ENCODE measurements around the gene PNN.

Gene PNN

DNA sequence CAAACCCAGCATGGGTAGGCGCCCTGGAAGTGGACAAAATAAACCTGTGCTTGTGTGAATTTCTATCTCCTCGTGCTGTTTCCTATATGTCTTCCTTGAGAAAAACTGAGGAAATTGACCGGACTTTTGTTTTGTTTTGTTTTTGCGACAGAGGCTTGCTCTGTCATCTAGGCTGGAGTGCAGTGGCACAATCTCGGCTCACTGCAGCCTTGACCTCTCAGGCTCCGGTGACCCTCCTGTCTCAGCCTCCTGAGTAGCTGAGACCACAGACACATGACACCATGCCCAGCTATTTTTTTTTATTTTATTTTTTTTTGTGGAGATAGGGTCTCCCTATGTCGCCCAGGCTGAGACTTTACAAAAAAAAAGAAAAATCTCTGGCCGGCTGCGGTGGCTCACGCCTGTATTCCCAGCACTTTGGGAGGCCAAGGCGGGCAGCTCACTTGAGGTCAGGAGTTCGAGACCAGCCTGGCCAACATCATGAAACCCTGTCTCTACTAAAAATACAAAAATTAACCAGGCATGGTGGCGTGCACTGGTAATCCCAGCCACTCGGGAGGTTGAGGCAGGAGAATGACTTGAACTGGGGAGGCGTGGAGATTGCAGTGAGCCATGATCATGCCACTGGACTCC lies 36.2 kb downstream of the PNN start:
- no peak for DNase-seq (ENCODE audit: low read depth)
- TF ChIP-seq CTCF (IDR thresholded peaks at IDR 0.05; ENCODE audit: low read depth, low read length) (no peak), MYC (IDR thresholded peaks at IDR 0.05; ENCODE audit: low read depth, low read length) (no peak), MAX (IDR thresholded peaks at IDR 0.05; ENCODE audit: low read depth, low read length) (no peak)
- H3K4me3 ChIP-seq (ENCODE audit: low read depth, low read length) = no peak overlapping the region

GRCh38 chr14:39212034-39212433 lies 37.0 kb downstream of the PNN start:
- no peak overlapping the region for H3K4me3 ChIP-seq (ENCODE audit: low read depth, low read length)
- TF ChIP-seq MYC (IDR thresholded peaks at IDR 0.05; ENCODE audit: low read depth, low read length) (no peak), MAX (IDR thresholded peaks at IDR 0.05; ENCODE audit: low read depth, low read length) (no peak), POLR2A (IDR thresholded peaks at IDR 0.05; ENCODE audit: extremely low read depth, insufficient read length) (no peak), CTCF (IDR thresholded peaks at IDR 0.05; ENCODE audit: low read depth, low read length) (no peak)
- no peak for DNase-seq (ENCODE audit: low read depth)

GRCh38 chr14:39212693-39213092 lies 37.6 kb downstream of the PNN start:
- H3K4me3 ChIP-seq (ENCODE audit: low read depth, low read length) = no peak overlapping the region
- TF ChIP-seq MAX (IDR thresholded peaks at IDR 0.05; ENCODE audit: low read depth, low read length) (no peak), MYC (IDR thresholded peaks at IDR 0.05; ENCODE audit: low read depth, low read length) (no peak), CTCF (IDR thresholded peaks at IDR 0.05; ENCODE audit: low read depth, low read length) (no peak), POLR2A (IDR thresholded peaks at IDR 0.05; ENCODE audit: extremely low read depth, insufficient read length) (no peak)
- DNase-seq (ENCODE audit: low read depth) = no peak

DNA sequence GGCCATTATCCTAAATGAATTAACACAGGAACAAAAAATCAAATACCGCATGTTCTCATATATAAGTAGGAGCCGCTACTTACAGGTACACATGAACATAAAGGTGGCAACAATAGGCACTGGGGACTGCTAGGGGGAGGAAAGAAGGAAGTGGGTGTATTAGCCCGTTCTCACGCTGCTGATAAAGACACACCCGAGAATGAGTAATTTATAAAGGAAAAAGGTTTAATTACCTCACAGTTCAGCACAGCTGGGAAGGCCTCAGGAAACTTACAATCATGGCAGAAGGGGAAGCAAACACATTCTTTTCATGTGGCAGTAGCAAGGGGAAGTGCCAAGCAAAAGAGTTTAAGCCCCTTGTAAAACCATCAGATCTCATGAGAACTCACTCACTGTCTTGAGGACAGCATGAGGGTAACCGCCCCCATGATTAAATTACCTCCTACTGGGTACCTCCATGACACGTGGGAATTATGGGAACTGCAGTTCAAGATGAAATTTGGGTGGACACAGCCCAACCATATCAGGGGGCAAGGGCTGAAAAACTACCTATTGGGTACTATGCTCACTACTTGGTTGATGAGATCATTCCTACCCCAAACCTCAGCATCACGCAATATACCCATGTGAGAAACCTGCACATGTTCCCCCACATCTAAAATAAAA lies 42.3 kb downstream of the PNN start:
- peak; percentile 38 for DNase-seq (ENCODE audit: low read depth)
- no peak overlapping the region for H3K4me3 ChIP-seq (ENCODE audit: low read depth, low read length)
- TF ChIP-seq POLR2A (IDR thresholded peaks at IDR 0.05; ENCODE audit: extremely low read depth, insufficient read length) = no peak
- TF ChIP-seq MAX (IDR thresholded peaks at IDR 0.05; ENCODE audit: low read depth, low read length) = no peak
- no peak for TF ChIP-seq MYC (IDR thresholded peaks at IDR 0.05; ENCODE audit: low read depth, low read length)
- no peak for TF ChIP-seq CTCF (IDR thresholded peaks at IDR 0.05; ENCODE audit: low read depth, low read length)

- H3K4me3 ChIP-seq (ENCODE audit: low read depth, low read length) = no peak overlapping the region
- no peak for DNase-seq (ENCODE audit: low read depth)
- no peak for TF ChIP-seq CTCF (IDR thresholded peaks at IDR 0.05; ENCODE audit: low read depth, low read length)
- TF ChIP-seq POLR2A (IDR thresholded peaks at IDR 0.05; ENCODE audit: extremely low read depth, insufficient read length) = no peak
- TF ChIP-seq MYC (IDR thresholded peaks at IDR 0.05; ENCODE audit: low read depth, low read length) = no peak
- no peak for TF ChIP-seq MAX (IDR thresholded peaks at IDR 0.05; ENCODE audit: low read depth, low read length)
Measured at GRCh38 chr14:39218171-39218769, 43.2 kb downstream of the PNN start.
